Hematopoietic multipotent progenitor cell treated with erythropoietin and hydrocortisone succinate and interleukin-3 and kit ligand, for 17 days (in vitro differentiated cells): ENCODE data around the gene ZNF862.
"Not testable (repeated sequence)": the region's sequence is repeated elsewhere in the genome, so short reads cannot be mapped to it uniquely, and the experiment has no call there.

Source experiments
- DNase-seq: peaks from one replicate; pipeline ENCODE4 v3.0.0-alpha.2; 2015; ENCODE audit warnings: low spot score

The ZNF862 gene

DNA sequence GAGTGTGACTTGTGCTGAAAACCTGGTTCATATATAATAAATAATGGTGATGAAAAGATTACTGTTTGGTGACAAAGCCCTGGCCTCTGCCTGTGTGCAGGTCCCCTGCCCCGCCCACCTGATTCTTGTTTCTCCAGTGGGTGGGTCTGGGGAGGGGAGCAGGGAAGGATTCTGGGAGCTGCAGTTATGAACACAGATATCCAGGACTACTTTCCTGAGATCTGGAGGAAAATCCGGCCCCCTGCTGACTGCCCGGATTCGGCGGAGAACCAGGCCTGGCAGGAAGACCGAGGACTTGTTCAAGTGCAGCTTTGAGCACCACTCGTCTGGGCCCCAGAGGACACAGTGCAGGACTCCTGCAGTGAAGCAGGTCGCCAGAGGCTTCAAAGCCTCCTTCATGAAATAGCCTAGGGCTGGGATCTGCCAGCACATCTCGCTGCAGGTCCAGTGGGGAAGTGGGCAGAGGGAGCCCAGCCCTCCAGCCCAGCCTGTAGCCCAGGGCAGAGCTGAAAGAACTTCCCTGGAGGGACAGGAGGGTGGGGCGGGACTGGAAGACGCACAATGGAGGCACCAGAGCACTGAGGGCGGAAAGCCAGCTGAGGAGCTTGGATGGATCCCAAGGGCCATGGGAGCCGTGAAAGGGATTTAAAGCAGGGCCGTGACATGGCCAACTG is 42.6 kb downstream of the ZNF862 start:
- DNase-seq: no peak

DNA sequence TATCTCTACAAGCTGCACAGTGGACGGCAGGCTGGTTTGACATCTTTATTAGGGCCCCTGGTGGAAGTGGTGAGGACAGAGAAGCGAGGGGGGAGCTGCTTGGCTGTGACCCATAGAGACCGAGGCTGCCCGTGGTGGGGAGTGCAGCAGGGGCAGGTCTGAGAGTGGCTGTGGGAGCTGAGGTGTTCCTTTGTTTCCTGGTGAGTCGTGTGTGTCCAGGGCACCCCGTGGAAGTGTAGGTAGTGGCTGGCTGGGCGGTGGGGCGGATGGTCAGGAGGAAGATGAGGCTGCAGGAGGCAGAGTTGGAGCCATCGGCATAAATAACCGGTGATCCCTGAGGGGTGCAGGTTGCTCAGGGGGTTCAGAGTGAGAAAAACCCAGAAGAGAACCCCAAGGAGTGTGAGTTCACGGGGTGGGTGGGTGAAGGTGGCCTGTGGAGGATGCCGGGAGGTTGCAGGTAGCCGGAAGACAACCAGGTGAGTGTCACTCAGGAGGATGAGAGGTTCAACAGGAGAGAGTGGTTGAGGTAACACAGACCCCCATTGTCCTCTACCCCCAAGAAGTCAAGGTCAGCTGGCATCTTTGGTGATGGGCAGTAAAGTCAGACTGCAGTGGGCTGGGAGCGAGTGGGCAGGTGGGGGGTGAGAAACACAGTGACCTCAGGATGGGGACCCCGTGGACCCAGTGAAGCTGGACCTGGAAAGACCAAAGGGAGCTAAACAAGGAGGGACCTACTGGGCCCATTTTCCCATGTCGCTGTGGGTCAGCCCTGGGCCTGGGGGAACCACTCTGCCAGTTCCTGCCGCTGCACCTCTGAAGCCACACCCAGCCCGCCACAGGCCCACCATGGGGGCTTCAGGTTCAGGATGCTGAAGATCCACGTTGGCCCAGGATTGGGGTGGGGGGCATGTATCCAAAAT is 43.4 kb downstream of the ZNF862 start:
- DNase-seq: no peak

DNA sequence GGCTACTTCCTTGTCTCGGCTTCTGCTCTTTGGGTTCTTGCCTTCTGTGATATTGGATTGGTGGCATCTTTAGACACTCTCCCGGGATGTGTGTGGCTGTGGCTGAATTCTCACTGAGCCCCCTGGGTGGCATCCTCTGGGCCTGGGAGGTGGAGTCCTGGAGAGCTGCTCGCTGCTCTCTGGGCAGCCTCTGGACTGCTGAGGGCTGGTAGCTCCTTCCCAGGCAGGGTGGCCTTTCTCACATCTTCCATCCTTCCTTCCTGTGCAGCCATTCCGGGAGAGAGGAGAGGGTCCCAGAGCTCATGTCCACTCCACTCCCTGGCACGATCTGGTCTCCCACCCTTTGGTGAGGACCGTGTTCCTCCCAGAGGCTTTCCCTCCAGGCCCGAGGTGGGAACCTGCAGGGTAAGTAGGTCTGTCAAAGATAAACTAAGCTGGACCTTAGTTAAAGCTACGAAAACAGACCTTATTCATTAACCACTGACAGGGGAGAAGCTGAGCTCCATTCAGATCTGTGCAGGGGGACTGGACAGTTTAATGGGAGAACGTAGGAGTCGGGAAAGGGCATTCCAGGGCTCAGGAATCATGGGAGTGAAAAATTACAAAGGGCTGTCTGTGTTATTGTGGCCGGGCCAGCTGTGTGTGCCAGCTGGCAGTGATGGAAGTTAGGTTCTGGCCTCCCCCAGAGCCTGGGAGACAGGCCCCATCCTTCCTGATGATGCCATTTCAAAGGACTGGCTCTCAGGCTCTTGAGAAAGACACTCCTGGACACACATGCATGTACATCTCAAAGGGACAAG is 44.3 kb downstream of the ZNF862 start:
- no peak for DNase-seq

DNA sequence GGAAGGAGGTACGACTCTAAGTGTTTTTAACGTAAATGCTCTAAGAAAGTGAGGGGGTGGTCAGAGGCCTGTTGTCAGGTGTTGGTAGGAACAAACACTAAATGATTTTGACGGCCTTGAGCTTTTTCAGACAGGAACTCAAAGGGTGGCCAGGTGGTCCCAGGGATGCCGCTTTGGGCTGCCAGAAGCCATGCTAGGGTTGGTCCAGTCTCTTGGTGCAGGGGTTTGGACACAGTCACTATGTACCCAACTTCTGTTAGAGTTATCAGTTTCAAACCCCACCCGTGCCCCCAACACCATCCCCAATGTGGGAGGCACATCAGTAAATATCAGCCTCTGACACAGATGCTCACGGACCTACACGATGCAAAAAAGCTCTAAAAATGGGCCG is 44.9 kb downstream of the ZNF862 start:
- DNase-seq: no peak

DNA sequence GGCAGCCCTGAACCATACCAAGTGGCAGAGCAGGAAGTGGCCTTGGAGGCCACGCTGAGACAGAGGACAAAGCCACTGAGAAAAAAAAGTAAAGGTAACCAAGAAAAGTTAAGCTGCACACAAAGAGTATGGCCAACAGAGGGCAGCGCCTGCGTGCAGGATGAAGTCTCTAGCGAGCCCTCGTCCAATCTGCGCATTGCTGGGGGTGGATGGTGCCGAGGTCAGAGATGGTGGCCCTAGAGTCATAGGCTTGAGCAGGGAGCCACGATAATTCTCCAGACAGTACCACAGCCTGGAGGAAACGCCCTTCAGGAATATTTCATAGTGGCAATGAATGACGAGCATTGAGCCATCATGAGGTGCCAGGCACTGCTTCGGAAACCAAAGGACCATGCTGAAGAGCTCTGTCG is 45.3 kb downstream of the ZNF862 start:
- DNase-seq: no peak

DNA sequence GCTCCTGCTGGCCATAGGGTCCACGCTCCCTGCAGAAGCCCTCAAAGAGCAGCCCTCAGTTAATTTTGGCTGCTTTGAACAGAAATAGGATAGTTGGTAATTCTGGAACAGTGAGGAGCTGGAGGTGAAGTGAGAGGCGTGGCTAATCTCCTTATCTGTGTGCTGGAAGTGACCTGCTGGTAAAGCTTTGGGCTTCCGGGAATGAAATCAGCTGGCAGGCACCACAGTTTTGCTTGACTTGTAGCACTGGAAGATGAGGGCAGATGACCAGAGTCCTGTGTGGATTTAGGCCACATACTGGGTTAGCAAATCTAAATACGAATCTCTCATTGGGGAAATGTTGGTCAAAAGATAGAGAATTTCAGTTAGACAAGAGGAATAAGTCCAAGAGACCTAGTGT is 45.8 kb downstream of the ZNF862 start:
- no peak for DNase-seq

DNA sequence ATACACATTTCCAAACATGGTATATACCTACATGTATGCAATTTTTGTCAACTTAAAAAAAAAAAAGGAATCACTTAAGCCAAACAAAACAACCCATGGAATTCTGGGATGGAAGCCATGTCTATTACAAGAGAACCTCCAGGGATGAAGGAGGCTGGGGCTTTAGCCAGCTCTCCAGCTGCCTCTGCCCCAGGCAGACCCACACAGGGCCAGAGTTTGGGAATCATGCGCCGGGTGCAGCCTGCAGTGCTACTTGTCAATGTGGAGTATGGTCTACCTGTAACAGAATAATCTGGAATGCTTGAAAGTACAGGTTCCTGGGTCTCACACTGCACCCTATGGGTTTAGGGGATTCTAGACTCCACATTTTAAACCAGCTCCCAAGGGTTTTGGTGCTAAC is 46.4 kb downstream of the ZNF862 start:
- no peak for DNase-seq

DNA sequence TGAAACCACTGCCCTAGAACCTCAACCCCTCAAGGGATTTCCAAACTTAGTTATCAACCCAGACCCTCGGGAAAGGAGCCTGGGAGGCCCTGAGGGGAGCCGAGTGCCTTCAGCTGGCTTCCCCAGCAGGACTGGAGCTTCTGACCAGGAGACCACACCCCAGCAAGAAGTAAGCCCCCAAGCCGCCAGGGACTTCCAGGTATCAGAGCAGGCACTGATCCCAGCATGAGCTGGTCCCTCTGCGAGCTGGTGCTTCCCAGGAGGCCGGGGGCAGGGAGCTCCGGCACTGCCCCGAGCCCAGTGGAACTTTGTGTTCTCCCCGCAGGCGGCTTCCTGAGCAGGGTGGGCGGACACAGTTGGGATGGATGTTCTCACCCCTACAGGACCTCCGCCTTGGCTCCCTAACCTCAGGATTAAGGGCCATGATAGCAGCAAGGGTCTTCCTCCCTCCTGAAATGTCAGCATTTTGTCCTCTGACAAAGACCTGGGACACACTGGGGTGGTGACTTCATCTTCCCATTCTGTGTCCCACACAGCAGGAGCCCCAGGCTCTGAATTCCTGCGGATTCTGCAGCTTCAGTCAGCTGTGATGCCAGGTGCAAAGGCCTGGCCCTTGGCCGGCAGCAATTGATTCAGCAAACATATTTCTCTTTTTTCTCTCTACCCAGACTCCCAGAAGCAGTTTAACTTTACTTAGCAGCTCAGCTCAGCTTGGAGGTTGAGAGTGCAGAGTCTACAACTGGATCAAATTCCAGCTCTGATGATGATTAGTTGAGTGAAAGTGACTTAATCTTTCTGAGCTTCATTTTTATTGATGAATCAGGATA is 47.2 kb downstream of the ZNF862 start:
- DNase-seq: no peak

DNA sequence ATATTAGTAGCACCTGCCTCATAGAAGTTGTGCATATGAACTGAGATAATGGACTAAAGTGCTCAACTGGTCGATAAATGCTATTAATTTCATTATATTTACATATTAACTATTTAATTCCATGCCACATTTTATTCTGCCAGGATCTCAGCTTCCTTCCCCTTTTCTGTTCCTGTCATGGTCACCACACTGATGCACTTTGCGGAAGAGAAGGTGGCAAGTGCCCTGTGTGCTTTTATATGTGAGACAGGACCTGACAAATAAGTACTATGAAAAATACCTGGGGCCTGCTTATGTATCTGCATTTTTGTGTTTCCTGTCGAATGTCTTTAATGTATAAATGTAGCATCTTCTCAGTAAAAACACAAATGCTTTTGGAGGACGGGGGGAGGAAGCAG is 47.8 kb downstream of the ZNF862 start:
- DNase-seq: no peak

DNA sequence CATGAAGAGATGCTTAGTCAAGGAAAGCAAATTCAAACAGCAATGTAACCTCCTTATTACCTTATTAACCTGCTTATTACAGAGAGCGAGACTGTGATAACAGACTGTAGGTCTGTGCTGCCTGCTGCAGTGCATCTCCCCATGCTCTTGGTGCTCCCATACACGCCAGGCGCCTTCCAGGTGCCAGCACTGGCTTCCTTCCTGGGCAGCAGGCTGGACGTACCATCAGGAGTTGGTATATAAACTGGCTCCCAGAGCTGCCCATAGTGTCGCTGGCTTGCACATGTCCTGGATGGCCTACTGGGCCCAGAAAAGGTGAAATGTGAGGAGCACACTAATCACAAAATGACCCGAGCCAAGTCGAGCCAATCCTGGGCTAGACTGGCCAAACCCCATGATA is 49.1 kb downstream of the ZNF862 start:
- no peak for DNase-seq

DNA sequence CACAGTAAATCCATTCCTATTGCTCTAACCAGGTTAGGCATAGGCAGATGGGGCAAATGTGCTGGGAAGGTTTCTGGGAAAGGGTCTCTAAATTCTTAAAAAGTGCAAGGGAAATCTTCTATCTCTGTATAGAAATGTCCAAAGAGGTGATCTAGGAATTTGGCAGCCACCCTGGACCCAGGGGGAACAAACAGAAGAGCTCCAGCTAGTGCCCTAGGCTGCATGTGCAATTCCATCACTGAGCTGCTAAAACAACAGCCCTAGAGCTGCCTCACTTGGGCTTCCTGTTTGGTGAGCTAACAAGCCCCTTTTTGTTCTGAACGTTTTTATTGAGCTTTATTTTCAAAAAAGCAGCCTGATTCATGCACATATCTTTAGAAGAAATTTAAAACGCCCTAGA is 52.5 kb downstream of the ZNF862 start:
- not testable (repeated sequence) for DNase-seq

DNA sequence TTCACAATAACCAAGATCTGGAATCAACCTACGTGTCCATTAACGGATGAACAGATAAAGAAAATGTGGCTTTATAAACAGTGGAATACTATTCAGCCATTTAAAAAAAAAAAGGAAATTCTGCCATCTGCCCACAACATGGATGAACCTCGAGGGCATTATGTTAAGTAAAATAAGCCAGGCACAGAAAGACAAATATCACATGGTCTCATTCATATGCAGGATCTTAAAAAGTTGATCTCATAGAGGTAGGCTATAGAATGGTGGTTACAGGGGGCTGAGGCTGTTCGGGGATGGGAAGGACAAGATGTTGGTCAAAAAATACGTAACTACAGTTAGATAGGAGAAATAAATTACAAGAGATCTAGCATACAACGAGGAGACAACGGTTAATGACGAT is 56.8 kb downstream of the ZNF862 start:
- not testable (repeated sequence) for DNase-seq

DNA sequence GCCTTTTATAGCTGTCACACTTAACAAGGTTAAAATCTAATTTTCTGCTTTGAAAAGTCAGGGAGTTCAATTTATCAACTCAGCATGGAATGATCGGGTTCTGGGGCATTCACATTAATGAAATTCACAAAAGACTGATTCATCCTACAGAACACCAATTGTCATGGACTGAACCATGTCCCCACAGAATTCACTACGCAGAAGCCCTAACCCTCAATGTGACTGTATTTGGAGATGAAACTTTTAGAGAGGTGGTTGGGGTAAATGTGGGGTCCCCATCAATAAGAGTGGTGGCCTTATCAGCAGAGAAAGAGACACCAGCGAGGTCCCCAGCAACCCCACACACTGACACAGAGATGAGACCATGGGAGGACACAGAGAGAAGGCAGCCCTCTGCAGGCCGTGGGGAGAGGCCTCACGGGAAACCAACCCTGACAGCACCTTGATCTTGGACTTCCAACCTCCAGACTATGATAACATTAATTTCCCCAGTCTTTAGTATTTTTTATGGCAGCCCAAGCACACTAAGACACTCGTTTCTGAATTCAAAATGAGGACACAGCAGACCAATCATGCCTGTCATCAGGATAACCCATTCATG is 69.7 kb downstream of the ZNF862 start:
- DNase-seq: not testable (repeated sequence)

DNA sequence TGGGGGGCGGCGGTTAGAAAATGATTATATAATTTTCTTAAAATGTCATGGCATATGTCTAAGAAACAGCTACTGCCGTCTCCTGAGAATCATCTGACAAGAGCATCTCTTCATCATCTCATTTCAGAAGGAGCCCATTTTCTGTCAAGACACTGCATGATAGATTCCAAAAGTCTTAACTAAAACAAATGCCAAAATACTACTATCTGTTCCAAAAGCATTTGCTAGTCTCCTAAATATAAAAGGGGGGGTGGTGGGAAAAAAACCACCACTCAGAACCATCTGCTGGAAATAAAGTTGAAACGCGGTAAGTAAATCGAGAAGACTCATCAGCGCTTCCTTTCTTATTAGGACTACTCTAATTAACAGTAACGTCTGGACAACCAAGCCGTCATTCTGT is 72.0 kb downstream of the ZNF862 start:
- DNase-seq: not testable (repeated sequence)

DNA sequence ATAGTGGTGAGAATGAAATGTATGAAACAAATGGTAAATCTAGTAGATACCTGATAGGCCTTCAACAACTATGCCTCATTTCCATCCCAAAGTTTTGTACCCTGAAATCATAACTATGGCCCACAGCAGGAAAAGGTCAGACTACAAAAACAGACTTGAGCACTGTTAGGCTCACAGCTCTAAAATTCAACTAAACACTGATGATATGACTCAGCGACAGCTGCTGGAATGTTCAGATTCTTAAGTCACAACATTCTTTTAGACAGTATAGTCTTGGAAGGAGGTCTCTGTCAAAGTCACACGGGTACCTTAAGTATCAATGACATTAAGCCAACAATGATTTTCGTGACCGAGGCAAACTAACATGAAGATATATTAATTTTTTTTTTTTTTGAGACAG is 74.0 kb downstream of the ZNF862 start:
- not testable (repeated sequence) for DNase-seq
